Fibroblast of the aortic adventitia (primary cell): Measurements from ENCODE around the gene ZC3H12C. TPM values are rescaled to one million over a fixed set of nuclear protein-coding genes. Genes with fewer than 3 reads are reported as not detected.

ENCODE experiments used
- DNase-seq: peaks from one replicate; pipeline ENCODE4 v3.0.0-alpha.2; 2010; ENCODE audit warnings: low read depth
- H3K4me3 ChIP-seq: 2 replicates; pipeline ENCODE4 v1.5.1; 2011; ENCODE audit warnings: low read depth, mild to moderate bottlenecking, control low read depth, low read length, moderate library complexity
- total RNA-seq: library from RNA; depleted of rRNA; stranded (reverse); fragments of >200 nt; gene quantifications from 2 replicates; pipeline ENCODE4 v1.2.3, GENCODE V29; 2012; ENCODE audit warnings: low replicate concordance
- TF ChIP-seq, protein P1 (sequence below): IDR thresholded peaks from 2 replicates; pipeline ENCODE4 v1.5.1; 2011; ENCODE audit warnings: mild to moderate bottlenecking, low read length, control low read depth, inconsistent platforms; ENCODE audit not compliant: insufficient read depth

Gene ZC3H12C
- total RNA-seq, 1 donor, result 17.4 TPM

- DNase-seq, result no peak
- TF ChIP-seq, protein P1, sequence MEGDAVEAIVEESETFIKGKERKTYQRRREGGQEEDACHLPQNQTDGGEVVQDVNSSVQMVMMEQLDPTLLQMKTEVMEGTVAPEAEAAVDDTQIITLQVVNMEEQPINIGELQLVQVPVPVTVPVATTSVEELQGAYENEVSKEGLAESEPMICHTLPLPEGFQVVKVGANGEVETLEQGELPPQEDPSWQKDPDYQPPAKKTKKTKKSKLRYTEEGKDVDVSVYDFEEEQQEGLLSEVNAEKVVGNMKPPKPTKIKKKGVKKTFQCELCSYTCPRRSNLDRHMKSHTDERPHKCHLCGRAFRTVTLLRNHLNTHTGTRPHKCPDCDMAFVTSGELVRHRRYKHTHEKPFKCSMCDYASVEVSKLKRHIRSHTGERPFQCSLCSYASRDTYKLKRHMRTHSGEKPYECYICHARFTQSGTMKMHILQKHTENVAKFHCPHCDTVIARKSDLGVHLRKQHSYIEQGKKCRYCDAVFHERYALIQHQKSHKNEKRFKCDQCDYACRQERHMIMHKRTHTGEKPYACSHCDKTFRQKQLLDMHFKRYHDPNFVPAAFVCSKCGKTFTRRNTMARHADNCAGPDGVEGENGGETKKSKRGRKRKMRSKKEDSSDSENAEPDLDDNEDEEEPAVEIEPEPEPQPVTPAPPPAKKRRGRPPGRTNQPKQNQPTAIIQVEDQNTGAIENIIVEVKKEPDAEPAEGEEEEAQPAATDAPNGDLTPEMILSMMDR, result no peak
- no peak overlapping the region for H3K4me3 ChIP-seq
These were observed 48.6 kb downstream of the ZC3H12C start for GRCh38 chr11:110141812-110142211.

DNA sequence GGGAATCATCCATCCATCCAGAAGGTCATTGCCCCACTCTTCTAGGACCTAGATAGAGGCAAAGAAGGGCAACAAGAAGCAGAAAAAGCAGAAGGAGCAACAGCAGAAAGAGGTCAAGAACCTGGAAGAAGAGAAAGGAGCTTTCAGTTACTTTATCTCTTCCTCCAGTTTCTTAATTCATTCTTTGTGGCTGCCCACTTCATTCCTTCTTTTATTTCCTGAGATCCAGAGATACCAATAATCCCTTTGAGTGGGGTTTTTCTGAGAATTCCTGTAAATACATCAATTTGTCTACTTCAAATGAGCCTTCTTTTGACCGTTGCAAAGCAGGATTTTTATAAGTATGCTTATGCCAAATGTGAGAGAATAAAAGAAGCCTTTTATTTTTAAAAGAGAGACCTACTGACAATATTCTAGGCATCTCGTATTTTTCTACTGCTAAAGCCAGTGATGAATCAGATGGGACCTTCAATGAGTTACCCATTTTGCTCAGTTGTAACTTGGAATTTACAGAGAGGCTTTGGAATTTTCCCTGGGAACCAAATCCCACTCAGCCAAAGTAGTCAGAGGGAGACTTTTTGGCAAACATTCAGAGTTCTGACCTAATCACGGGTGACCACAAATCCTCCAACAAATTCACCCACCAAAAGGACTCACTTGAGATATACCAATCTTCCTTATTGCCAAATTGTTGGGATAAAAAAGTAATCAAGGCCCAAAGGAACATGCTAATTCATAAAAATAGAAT lies 54.9 kb downstream of the ZC3H12C start:
- TF ChIP-seq, protein P1, result no peak
- no peak overlapping the region for H3K4me3 ChIP-seq
- DNase-seq, result peak; percentile 97

DNA sequence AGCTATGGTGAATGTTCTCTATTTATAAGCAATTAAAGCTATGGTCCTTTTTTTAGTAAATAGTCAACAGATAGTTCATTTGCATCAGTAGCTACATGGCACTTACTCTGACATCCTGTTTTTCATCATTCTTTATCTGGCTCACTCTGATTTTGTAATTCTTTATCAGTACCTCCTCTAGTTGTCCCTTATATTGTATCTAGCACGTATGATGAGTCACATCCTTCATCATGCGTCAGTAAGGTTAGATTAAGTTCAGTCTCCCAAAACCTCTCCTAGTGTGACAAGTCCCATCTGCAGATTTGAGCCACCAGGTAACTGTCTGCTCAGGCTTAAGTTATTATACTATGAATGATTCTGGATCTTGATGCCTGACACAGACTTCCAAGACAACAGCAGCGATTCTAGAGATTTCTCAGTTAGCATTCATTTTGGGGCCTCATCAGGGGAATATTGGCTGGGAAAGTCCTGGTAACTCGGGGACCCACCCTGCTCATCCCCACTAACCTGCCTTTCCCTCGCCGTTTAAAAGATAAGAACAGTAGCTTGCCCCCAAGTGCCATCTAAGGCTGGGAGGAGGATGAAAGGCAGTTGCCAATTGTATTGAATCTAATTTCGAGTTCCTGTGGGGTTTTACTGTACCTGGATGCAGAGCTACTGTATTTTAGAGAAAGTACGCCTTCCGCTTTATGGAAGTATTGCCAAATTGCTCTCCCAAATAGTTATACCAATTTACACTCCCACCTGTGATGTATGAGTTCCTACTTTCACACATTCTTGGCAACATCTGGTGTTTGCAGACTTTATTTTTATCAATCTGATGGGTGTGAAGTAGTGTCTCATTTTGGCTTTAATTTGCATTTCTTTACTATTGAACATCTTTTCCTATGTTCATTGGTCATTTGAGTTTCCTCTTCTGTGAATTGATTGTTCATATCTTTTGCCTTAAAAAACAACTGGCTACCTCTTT lies 55.9 kb downstream of the ZC3H12C start:
- TF ChIP-seq, protein P1, result no peak
- DNase-seq, result peak; percentile 93
- H3K4me3 ChIP-seq, result no peak overlapping the region

DNA sequence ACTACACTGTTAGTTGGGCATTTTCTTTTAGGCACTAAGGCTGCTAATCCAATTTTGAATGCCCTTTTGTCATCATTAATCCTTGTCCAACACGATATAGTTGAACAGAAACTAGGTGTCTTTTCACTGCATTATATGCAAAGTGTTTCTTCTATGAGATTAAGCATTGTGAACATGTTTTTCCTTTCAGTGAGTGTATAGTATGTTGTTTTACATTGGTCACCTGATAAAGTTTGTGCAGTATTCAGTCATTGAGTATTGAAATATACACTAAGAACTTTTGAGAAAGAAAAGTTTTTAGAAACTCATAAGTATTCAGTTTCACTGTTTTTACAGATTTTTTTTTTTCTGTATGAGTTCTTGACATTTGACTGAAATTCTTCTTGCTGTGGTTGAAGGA lies 59.0 kb downstream of the ZC3H12C start:
- TF ChIP-seq, protein P1, result no peak
- DNase-seq, result no peak
- no peak overlapping the region for H3K4me3 ChIP-seq

DNA sequence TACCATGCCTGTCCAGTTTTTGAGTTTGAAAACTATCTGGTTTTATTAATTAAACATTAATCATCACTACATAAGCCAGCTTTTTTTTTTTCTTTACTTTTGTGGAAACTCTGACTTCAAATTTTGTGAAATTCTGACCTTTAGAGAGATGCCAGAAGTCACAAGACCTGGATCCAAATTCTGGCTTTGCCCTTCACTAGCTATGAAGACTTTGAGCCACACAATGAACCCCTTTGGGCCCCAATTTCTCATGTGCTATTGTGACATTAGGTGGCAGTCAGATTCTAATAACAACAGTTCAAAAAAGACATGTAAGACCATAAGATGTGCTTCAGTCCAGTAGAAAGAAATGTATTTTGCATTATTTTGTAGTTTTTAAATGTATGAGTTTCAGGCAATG lies 60.3 kb downstream of the ZC3H12C start:
- DNase-seq, result no peak
- no peak overlapping the region for H3K4me3 ChIP-seq
- TF ChIP-seq, protein P1, result no peak

DNA sequence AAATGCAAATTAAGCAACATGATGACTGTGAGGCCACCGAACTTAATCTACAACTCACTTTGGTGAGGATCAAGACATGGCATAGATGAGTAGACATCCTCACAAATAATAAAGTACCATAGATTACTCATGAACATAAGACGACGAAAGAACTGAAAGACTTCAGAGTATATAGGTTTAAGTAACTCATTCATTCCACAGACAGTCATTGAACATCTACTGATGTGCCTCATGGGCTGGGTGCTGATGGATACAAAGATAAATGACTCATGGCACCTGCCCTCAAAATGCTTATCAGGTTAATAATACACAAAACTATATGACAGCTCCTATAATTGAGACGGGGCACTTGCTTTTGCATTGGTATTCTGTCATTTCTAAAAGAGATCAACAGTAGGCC lies 63.3 kb downstream of the ZC3H12C start:
- no peak overlapping the region for H3K4me3 ChIP-seq
- TF ChIP-seq, protein P1, result no peak
- no peak for DNase-seq
